OCI-LY3 (cell line): ENCODE results near the gene PTPRN2.
"Not testable (repeated sequence)": the region's sequence is repeated elsewhere in the genome, so short reads cannot be mapped to it uniquely, and the experiment has no call there.

Experiments used
- H2AFZ ChIP-seq: fragments of 200-600, 300-600 bp; shearing (Covaris generic); 2 replicates; pipeline ENCODE4 v1.6.0; 2014; ENCODE audit warnings: antibody characterized with exemption, low read depth, low read length
- H3K27ac ChIP-seq: fragments of 200-600, 300-600 bp; sonication (generic); 2 replicates; pipeline ENCODE4 v1.5.1; 2014; ENCODE audit warnings: mild to moderate bottlenecking, low read length, moderate library complexity, mixed read lengths
- H3K27me3 ChIP-seq: fragments of 200-600, 300-600 bp; sonication (generic); 2 replicates; pipeline ENCODE4 v1.6.1; 2014; ENCODE audit warnings: low read depth, low read length, mixed read lengths
- H3K36me3 ChIP-seq: fragments of 200-600, 300-600 bp; sonication (generic); replicated peaks from 2 replicates; pipeline ENCODE3; 2014; ENCODE audit warnings: low read depth, low read length, mixed read lengths
- H3K4me1 ChIP-seq: fragments of 300-600, 200-600 bp; sonication (generic); 2 replicates; pipeline ENCODE4 v1.6.1; 2014; ENCODE audit warnings: low read length, mixed read lengths
- H3K4me2 ChIP-seq: fragments of 200-600, 300-600 bp; sonication (generic); 2 replicates; pipeline ENCODE4 v1.6.1; 2014; ENCODE audit warnings: low read length, mixed read lengths
- H3K4me3 ChIP-seq: fragments of 300-600, 200-600 bp; sonication (generic); 2 replicates; pipeline ENCODE4 v1.5.1; 2014; ENCODE audit warnings: antibody characterized with exemption, mild to moderate bottlenecking, low read length, moderate library complexity
- H3K79me2 ChIP-seq: fragments of 300-600, 200-600 bp; shearing (Covaris generic); 2 replicates; pipeline ENCODE4 v1.6.1; 2014; ENCODE audit warnings: mild to moderate bottlenecking, low read length, mixed read lengths
- H3K9ac ChIP-seq: fragments of 300-600, 200-600 bp; shearing (Covaris generic); 2 replicates; pipeline ENCODE4 v1.6.0; 2014; ENCODE audit warnings: mild to moderate bottlenecking, low read length, moderate library complexity
- H3K9me3 ChIP-seq: fragments of 200-600, 300-600 bp; shearing (Covaris generic); 2 replicates; pipeline ENCODE4 v1.6.1; 2014; ENCODE audit warnings: low read length, mixed read lengths; ENCODE audit not compliant: insufficient read depth
- H4K20me1 ChIP-seq: fragments of 200-600, 300-600 bp; sonication (generic); 2 replicates; pipeline ENCODE4 v1.6.1; 2016; ENCODE audit warnings: low read length, mixed read lengths; ENCODE audit not compliant: insufficient read depth
- EZH2phosphoT487 ChIP-seq: fragments of 200-600 bp; shearing (Covaris generic); IDR thresholded peaks from 2 replicates; pipeline ENCODE4 v1.6.1; 2018; ENCODE audit warnings: antibody characterized with exemption, mixed run types, low read depth
- TF ChIP-seq, protein P1 (sequence below): fragments of 200-600, 300-600 bp; sonication (generic); IDR thresholded peaks from 2 replicates; pipeline ENCODE4 v1.5.1; 2014; ENCODE audit warnings: antibody characterized with exemption, low read length, low read depth

Gene PTPRN2

DNA sequence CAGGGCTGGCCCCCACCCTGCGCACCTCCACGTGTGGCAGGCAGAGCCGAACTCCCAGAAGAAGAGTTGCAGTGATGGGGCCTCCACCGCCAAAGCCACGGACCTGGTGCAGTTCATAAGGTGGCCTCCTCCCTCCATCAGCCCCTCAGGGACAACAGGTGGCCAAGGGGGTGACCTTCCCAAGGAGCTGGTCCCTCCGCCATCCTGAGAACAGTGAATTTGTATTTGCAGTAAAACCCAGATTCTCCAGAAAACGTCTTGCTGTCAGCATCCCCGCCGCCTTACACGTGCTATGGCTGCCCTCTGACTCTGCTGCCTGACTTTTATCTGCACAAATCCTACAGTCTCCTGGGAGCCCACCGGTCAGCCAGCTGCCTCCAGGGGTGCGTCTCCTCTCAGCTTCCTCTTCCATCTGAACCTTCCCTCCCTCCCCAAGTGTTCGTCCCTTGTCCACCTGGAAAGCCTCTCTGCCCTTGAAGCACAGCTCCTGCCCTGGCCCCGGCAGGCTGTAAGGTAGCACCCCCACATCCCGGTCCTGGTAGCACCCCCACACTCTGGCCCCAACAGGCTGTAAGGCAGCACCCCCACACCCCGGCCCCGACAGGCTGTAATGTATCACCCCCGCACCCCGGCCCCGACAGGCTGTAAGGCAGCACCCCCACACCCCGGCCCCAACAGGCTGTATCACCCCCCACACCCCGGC, 311.8 kb downstream of the PTPRN2 start:
- Histone ChIP-seq H4K20me1 (no peaks in the 10 kb centered on the region), H3K36me3 (no peaks in the 10 kb centered on the region), H3K4me1 (no peaks in the 10 kb centered on the region), H3K9ac (no peak overlapping the region), H3K4me3 (no peak overlapping the region), H3K27ac (no peak overlapping the region), H2AFZ (no peak overlapping the region), H3K9me3 (0 out of 2 replicates have a peak, but pooled peaks cover 5% of the 10 kb centered on the region), H3K79me2 (no peaks in the 10 kb centered on the region), H3K27me3 (no peaks in the 10 kb centered on the region), H3K4me2 (no peak overlapping the region)
- TF ChIP-seq EZH2phosphoT487, result no peak
- TF ChIP-seq, protein P1, sequence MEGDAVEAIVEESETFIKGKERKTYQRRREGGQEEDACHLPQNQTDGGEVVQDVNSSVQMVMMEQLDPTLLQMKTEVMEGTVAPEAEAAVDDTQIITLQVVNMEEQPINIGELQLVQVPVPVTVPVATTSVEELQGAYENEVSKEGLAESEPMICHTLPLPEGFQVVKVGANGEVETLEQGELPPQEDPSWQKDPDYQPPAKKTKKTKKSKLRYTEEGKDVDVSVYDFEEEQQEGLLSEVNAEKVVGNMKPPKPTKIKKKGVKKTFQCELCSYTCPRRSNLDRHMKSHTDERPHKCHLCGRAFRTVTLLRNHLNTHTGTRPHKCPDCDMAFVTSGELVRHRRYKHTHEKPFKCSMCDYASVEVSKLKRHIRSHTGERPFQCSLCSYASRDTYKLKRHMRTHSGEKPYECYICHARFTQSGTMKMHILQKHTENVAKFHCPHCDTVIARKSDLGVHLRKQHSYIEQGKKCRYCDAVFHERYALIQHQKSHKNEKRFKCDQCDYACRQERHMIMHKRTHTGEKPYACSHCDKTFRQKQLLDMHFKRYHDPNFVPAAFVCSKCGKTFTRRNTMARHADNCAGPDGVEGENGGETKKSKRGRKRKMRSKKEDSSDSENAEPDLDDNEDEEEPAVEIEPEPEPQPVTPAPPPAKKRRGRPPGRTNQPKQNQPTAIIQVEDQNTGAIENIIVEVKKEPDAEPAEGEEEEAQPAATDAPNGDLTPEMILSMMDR, result no peak

DNA sequence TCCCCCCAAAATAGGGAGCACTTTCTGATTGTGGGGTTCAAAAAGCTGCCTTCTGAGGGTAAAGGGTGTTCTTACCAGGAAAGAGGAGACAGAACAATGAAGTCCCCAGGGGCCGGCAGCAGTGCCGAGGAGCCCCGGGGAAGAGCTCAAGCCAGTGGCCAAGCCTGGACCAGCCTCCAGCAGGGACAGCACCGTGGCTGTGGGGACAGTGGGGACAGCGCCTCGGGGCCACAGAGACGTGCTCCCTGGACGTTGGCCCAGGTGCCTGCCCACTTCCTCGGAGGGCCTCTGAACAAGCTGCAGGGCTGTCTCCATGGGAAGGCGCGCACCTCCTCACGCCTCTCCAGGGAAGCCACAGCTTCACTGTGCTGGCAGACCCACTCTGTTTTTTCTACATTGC, 312.6 kb downstream of the PTPRN2 start:
- no peak for TF ChIP-seq EZH2phosphoT487
- TF ChIP-seq, protein P1, result no peak
- Histone ChIP-seq H3K4me2 (no peak overlapping the region), H3K9ac (no peak overlapping the region), H3K79me2 (no peaks in the 10 kb centered on the region), H3K4me3 (no peak overlapping the region), H3K36me3 (no peaks in the 10 kb centered on the region), H2AFZ (no peak overlapping the region), H3K27me3 (no peaks in the 10 kb centered on the region), H4K20me1 (no peaks in the 10 kb centered on the region), H3K9me3 (0 out of 2 replicates have a peak, but pooled peaks cover 5% of the 10 kb centered on the region), H3K27ac (no peak overlapping the region), H3K4me1 (no peaks in the 10 kb centered on the region)

DNA sequence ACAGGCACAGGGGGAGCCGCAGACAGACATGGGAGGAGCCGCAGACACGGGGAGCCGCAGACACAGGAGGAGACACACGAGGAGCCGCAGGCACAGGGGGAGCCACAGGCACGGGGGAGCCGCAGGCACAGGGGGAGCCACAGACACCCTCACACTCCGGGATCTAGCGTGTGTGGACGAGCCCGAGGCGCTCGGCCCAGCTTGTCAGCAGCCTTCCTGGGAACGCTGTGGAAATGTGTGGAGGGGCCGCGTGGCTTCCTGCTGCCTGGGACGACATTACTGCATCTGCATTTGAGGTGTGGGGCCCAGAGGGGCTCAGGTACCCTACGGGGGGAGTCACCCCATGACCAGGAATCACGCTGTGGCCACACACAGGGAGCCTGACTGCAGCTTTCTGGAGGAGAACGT, 313.2 kb downstream of the PTPRN2 start:
- Histone ChIP-seq H3K27ac (no peak overlapping the region), H3K36me3 (no peaks in the 10 kb centered on the region), H2AFZ (no peak overlapping the region), H3K9ac (no peak overlapping the region), H3K4me2 (no peak overlapping the region), H4K20me1 (no peaks in the 10 kb centered on the region), H3K4me3 (no peak overlapping the region), H3K79me2 (no peaks in the 10 kb centered on the region), H3K4me1 (no peaks in the 10 kb centered on the region), H3K9me3 (0 out of 2 replicates have a peak, but pooled peaks cover 5% of the 10 kb centered on the region), H3K27me3 (no peaks in the 10 kb centered on the region)
- TF ChIP-seq, protein P1, result no peak
- no peak for TF ChIP-seq EZH2phosphoT487

DNA sequence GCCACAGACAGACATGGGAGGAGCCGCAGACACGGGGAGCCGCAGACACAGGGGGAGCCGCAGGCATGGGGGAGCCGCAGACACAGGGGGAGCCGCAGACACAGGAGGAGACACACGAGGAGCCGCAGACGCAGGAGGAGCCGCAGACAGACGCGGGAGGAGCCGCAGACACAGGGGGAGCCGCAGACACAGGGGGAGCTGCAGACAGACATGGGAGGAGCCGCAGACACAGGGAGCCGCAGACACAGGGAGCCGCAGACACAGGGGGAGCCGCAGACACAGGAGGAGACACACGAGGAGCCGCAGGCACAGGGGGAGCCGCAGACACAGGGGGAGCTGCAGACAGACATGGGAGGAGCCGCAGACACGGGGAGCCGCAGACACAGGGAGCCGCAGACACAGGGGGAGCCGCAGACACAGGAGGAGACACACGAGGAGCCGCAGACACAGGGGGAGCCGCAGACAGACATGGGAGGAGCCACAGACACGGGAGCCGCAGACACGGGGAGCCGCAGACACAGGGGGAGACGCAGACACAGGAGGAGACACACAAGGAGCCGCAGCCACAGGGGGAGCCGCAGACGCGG, 313.8 kb downstream of the PTPRN2 start:
- not testable (repeated sequence) for H2AFZ ChIP-seq, H4K20me1 ChIP-seq, H3K4me1 ChIP-seq, H3K4me3 ChIP-seq, H3K4me2 ChIP-seq, H3K9ac ChIP-seq, H3K27ac ChIP-seq, H3K36me3 ChIP-seq, H3K9me3 ChIP-seq, H3K79me2 ChIP-seq, H3K27me3 ChIP-seq
